Activated T-cell treated with anti-CD3 and anti-CD28 coated beads, Interleukin-2, amount 50 U/mL, for 72 hours (primary cell): ENCODE data around the gene CCSER1. TPM values are rescaled to one million over a fixed set of nuclear protein-coding genes. Genes with fewer than 3 reads are reported as not detected.
"Not testable (repeated sequence)": the region's sequence is repeated elsewhere in the genome, so short reads cannot be mapped to it uniquely, and the experiment has no call there.

Experiments used
- ATAC-seq, 2 donors: fragments of 150-1000 bp; cut with Tn5 transposase; replicated peaks in 1 of 2; 2 replicates each; pipeline ENCODE4 v1.10.0; 2021; ENCODE audit warnings: moderate library complexity in 2 of 2, mild to moderate bottlenecking in 1 of 2
- DNase-seq, 2 donors: peaks; one replicate each; pipeline ENCODE4 v3.0.0; 2021 to 2022; ENCODE audit warnings: mixed read lengths in 1 of 2
- H3K27ac Mint-ChIP-seq: one replicate; pipeline ENCODE4 v1.8.0; 2022; ENCODE audit warnings: mild to moderate bottlenecking, moderate library complexity, mixed read lengths
- H3K27me3 Mint-ChIP-seq: one replicate; pipeline ENCODE4 v1.8.0; 2022; ENCODE audit warnings: low read depth, mixed read lengths
- H3K36me3 Mint-ChIP-seq, 2 donors: one replicate each; pipeline ENCODE4 v1.8.0; 2022; ENCODE audit warnings: mixed read lengths in 2 of 2, mild to moderate bottlenecking in 1 of 2; ENCODE audit not compliant: insufficient read depth in 2 of 2
- H3K4me1 Mint-ChIP-seq: one replicate; pipeline ENCODE4 v1.8.0; 2022; ENCODE audit warnings: low read depth, mixed read lengths
- H3K4me3 Mint-ChIP-seq, 2 donors: one replicate each; pipeline ENCODE4 v1.8.0; 2022; ENCODE audit warnings: mild to moderate bottlenecking in 2 of 2, mixed read lengths in 2 of 2, moderate library complexity in 2 of 2
- H3K9me3 Mint-ChIP-seq, 2 donors: one replicate each; pipeline ENCODE4 v1.8.0; 2022; ENCODE audit warnings: mixed read lengths in 2 of 2
- total RNA-seq, 2 donors: library from RNA; stranded (reverse); gene quantifications; one replicate each; pipeline ENCODE4 v1.2.3, GENCODE V29; 2022

The CCSER1 gene
- total RNA-seq, 2 donors from 2014 or later = 0.09 TPM; not detected in 1

DNA sequence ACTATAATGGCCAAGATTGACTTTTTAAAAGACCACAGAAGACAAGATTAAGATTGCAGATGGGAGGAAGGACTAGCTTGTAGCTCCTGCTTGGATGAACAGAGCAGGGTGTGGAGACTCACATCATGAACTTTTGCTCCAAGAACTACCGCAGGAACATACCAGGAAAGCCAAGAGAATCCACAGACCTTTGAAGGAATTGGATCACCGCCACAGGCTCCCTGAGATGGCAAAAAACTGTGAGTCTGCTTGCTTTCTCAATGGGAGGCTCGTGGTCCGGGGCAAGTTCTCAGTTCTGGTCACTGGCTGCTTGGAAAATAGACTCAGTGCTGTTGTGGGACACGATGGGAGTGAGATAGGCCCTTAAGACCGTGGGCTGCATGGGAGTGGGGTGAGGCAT, 276.6 kb downstream of the CCSER1 start:
- H3K36me3 Mint-ChIP-seq = no peaks in the 10 kb centered on the region
- H3K9me3 Mint-ChIP-seq = peaks cover 6 to 9% of the 10 kb centered on the region in 2 donors
- H3K4me3 Mint-ChIP-seq = no peak overlapping the region
- H3K4me1 Mint-ChIP-seq = no peaks in the 10 kb centered on the region
- no peak overlapping the region for H3K27ac Mint-ChIP-seq
- H3K27me3 Mint-ChIP-seq = no peaks in the 10 kb centered on the region
- DNase-seq = no peak
- no peak for ATAC-seq

DNA sequence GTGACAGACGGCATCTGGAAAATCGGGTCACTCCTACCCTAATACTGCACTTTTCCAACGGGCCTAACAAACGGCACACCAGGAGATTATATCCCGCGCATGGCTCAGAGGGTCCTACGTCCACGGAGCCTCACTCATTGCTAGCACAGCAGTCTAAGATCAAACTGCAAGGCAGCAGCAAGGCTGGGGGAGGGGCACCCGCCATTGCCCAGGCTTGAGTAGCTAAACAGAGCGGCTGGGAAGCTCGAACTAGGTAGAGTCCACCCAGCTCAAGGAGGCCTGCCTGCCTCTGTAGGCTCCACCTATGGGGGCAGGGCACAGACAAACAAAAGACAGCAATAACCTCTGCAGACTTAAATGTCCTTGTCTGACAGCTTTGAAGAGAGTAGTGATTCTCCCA, 280.7 kb downstream of the CCSER1 start:
- H3K4me1 Mint-ChIP-seq, DNase-seq, H3K4me3 Mint-ChIP-seq, H3K36me3 Mint-ChIP-seq, H3K27me3 Mint-ChIP-seq, ATAC-seq, H3K9me3 Mint-ChIP-seq, H3K27ac Mint-ChIP-seq: not testable (repeated sequence)

GRCh38 chr4:90412786-90413185, 285.6 kb downstream of the CCSER1 start:
- H3K36me3 Mint-ChIP-seq, H3K9me3 Mint-ChIP-seq, H3K4me1 Mint-ChIP-seq, ATAC-seq, H3K4me3 Mint-ChIP-seq, DNase-seq, H3K27me3 Mint-ChIP-seq, H3K27ac Mint-ChIP-seq: not testable (repeated sequence)

- Mint-ChIP-seq H3K36me3 (no peaks in the 10 kb centered on the region), H3K4me3 (no peak overlapping the region), H3K4me1 (no peaks in the 10 kb centered on the region), H3K27ac (no peak overlapping the region), H3K27me3 (no peaks in the 10 kb centered on the region), H3K9me3 (no peaks in the 10 kb centered on the region)
- ATAC-seq = no peak
- no peak for DNase-seq
Observed at GRCh38 chr4:90415116-90415515, 287.9 kb downstream of the CCSER1 start.

- DNase-seq = no peak
- Mint-ChIP-seq H3K4me3 (no peak overlapping the region), H3K36me3 (no peaks in the 10 kb centered on the region), H3K27ac (no peak overlapping the region), H3K4me1 (no peaks in the 10 kb centered on the region), H3K27me3 (no peaks in the 10 kb centered on the region), H3K9me3 (no peaks in the 10 kb centered on the region)
- ATAC-seq = no peak
Observed at GRCh38 chr4:90419124-90419711, 292.0 kb downstream of the CCSER1 start.

DNA sequence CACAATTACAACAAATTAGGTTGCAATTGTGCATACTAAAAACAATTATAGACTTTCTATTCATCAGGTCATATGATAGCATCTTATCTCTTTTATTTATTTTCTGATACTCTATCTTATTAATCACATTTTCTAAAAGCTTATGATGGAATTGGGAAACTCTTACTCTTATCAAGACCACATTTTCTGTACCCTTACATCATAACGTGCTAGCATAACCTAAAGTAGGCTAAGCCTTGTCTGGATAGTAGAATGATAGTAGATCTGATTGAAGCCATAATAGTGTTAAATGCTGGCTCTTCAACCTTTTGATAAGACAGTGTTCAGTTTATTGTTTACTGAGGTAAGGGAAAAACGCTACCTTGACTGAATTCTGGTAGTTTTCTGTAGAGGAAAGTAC, 294.0 kb downstream of the CCSER1 start:
- DNase-seq = no peak
- ATAC-seq = no peak
- no peaks in the 10 kb centered on the region for H3K4me1 Mint-ChIP-seq
- H3K27ac Mint-ChIP-seq = no peak overlapping the region
- no peaks in the 10 kb centered on the region for H3K27me3 Mint-ChIP-seq
- no peak overlapping the region for H3K4me3 Mint-ChIP-seq
- H3K9me3 Mint-ChIP-seq = no peaks in the 10 kb centered on the region
- H3K36me3 Mint-ChIP-seq = no peaks in the 10 kb centered on the region

GRCh38 chr4:90425893-90426292, 298.7 kb downstream of the CCSER1 start:
- no peaks in the 10 kb centered on the region for H3K4me1 Mint-ChIP-seq
- no peak for ATAC-seq
- DNase-seq = no peak
- H3K27ac Mint-ChIP-seq = no peak overlapping the region
- H3K4me3 Mint-ChIP-seq = no peak overlapping the region
- H3K36me3 Mint-ChIP-seq = no peaks in the 10 kb centered on the region
- no peaks in the 10 kb centered on the region for H3K9me3 Mint-ChIP-seq
- no peaks in the 10 kb centered on the region for H3K27me3 Mint-ChIP-seq

- H3K4me1 Mint-ChIP-seq = no peaks in the 10 kb centered on the region
- no peaks in the 10 kb centered on the region for H3K27me3 Mint-ChIP-seq
- H3K4me3 Mint-ChIP-seq = no peak overlapping the region
- ATAC-seq = no peak
- DNase-seq = no peak
- H3K27ac Mint-ChIP-seq = no peak overlapping the region
- no peaks in the 10 kb centered on the region for H3K36me3 Mint-ChIP-seq
- H3K9me3 Mint-ChIP-seq = peaks cover 0 to 1% of the 10 kb centered on the region in 2 donors
Observed at GRCh38 chr4:90438522-90438921, 311.3 kb downstream of the CCSER1 start.

DNA sequence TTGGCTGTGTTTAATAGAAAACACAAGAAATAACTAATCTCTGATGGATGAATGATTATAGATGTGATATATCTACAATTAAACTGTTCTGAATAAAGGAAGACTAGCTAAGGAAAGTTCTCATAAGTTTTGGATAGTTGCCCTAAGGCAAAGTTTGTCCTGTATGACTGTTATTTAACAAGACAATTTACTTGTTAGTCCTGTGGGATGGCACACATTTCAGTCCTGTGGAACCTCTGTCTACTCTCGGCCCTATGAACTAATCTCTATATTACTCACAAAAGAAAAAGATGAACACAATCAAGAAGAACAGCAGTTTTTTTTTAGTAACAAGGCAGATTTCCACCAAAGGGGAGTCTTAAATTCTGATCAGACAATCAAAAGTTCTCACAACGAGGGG, 314.6 kb downstream of the CCSER1 start:
- Mint-ChIP-seq H3K4me1 (no peaks in the 10 kb centered on the region), H3K27me3 (no peaks in the 10 kb centered on the region), H3K9me3 (peaks cover 0 to 1% of the 10 kb centered on the region in 2 donors), H3K4me3 (no peak overlapping the region), H3K36me3 (no peaks in the 10 kb centered on the region), H3K27ac (no peak overlapping the region)
- no peak for ATAC-seq
- no peak for DNase-seq

DNA sequence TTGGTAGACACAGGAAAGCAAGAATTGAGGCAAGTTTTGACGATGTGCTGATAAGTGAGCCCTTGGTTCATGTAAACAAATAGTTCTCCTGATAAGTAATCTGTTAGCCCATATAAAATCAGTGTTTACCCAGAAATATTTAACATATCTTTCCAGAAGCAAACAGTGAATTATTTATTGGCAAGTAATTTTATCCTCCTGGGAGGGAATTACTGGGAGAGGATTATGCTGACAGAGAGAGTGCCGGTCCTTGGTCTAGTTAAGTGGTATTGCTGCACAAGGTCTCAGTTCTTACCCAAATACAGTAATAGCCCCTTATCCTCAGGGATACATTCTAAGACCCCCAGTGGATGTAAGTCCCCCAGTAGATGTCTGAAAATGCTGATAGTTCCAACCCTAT, 315.4 kb downstream of the CCSER1 start:
- Mint-ChIP-seq H3K36me3 (no peaks in the 10 kb centered on the region), H3K4me3 (no peak overlapping the region), H3K4me1 (no peaks in the 10 kb centered on the region), H3K9me3 (peaks cover 0 to 1% of the 10 kb centered on the region in 2 donors), H3K27ac (no peak overlapping the region), H3K27me3 (no peaks in the 10 kb centered on the region)
- ATAC-seq (no peak), DNase-seq (no peak)

GRCh38 chr4:90443231-90443630, 316.0 kb downstream of the CCSER1 start:
- Mint-ChIP-seq H3K36me3 (no peaks in the 10 kb centered on the region), H3K27ac (no peak overlapping the region)
- ATAC-seq = no peak

DNA sequence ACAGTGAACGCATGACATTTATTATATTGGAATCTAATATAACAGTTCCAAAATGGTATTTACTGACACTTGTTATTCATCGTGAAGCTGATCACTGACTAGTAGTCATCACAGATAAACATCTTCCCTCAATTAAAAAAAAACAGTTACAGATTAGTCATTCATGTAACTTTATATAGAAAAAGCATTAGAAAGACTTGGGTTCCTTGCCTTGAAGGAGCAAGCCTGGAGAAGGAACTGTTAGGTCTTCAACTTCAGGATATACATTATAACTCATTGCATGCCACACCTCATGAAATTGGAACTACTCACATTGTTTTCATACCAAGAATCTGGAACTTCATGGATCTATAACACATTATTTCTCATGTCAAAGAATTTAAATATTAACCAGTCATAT, 317.7 kb downstream of the CCSER1 start:
- DNase-seq (no peak), ATAC-seq (no peak)
- Mint-ChIP-seq H3K27me3 (no peaks in the 10 kb centered on the region), H3K9me3 (peaks cover 0 to 1% of the 10 kb centered on the region in 2 donors), H3K36me3 (no peaks in the 10 kb centered on the region), H3K27ac (no peak overlapping the region), H3K4me1 (no peaks in the 10 kb centered on the region), H3K4me3 (no peak overlapping the region)

More at GRCh38 chr4:90443231-90443630, 316.0 kb downstream of the CCSER1 start:
- no peak overlapping the region for H3K4me3 Mint-ChIP-seq
- peaks cover 0 to 1% of the 10 kb centered on the region in 2 donors for H3K9me3 Mint-ChIP-seq
- DNase-seq = no peak
- H3K4me1 Mint-ChIP-seq = no peaks in the 10 kb centered on the region
- H3K27me3 Mint-ChIP-seq = no peaks in the 10 kb centered on the region

GRCh38 chr4:90445380-90445779, 318.2 kb downstream of the CCSER1 start:
- H3K4me1 Mint-ChIP-seq = no peaks in the 10 kb centered on the region
- DNase-seq = no peak
- H3K27ac Mint-ChIP-seq = no peak overlapping the region
- H3K36me3 Mint-ChIP-seq = no peaks in the 10 kb centered on the region
- ATAC-seq = no peak
- H3K9me3 Mint-ChIP-seq = peaks cover 0 to 3% of the 10 kb centered on the region in 2 donors
- H3K4me3 Mint-ChIP-seq = no peak overlapping the region
- no peaks in the 10 kb centered on the region for H3K27me3 Mint-ChIP-seq

DNA sequence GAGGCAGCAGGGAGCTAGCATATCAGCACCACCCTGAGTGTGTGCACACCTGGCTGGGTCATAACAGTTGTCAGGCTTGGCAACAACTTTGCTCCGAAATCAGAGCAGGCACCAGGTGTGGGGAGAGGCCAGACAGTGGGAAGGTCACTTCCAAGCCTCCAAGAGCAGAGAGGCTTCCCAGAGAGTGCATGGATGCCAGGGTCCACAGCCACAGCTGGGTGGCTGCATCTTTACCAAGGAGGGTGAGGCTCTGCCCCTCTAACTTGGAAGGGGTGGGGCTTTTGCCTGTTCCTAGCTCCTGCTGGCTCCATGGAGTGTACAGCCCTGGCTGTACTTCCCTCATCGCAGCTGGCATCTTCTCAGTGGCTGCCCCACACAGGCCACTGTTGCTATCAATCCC, 322.4 kb downstream of the CCSER1 start:
- Mint-ChIP-seq H3K9me3 (peaks cover 0 to 4% of the 10 kb centered on the region in 2 donors), H3K4me3 (no peak overlapping the region), H3K27me3 (no peaks in the 10 kb centered on the region), H3K27ac (no peak overlapping the region), H3K36me3 (no peaks in the 10 kb centered on the region), H3K4me1 (no peaks in the 10 kb centered on the region)
- no peak for ATAC-seq
- no peak for DNase-seq
